IMR-90 (cell line): ENCODE measurements around the gene EPHB1. TPM values are rescaled to one million over a fixed set of nuclear protein-coding genes. Genes with fewer than 3 reads are reported as not detected.

ENCODE experiments used
- ATAC-seq: fragments of 200-7000 bp; cut with Tn5 transposase; 2 replicates; pipeline ENCODE4 v1.9.1; 2020; ENCODE audit warnings: low read depth, mild to moderate bottlenecking, moderate library complexity
- BruUV-seq: library from RNA; stranded (reverse); fragments of 400-500 nt; replicated peaks from 2 replicates; lab custom pipeline; 2021; lab: Mats Ljungman, UMichigan
- CTCF ChIA-PET: fragments of 300-600 bp; formaldehyde crosslinking; extraction: SDS; loops from one replicate; lab custom pipeline; 2021; ENCODE audit warnings: antibody characterized with exemption; lab: Yijun Ruan, JAX
- POLR2A ChIA-PET: fragments of 300-600 bp; sonication (Branson Sonifier 250); formaldehyde crosslinking; loops from one replicate; lab custom pipeline; 2022; ENCODE audit warnings: antibody characterized with exemption; ENCODE audit not compliant: unreplicated experiment; lab: Charles Lee
- DNase-seq: peaks from one replicate; pipeline ENCODE4 v3.0.0; 2013
- H2AFZ ChIP-seq: replicated peaks from 2 replicates; pipeline ENCODE3; 2013; ENCODE audit warnings: low read length, mild to moderate bottlenecking; ENCODE audit not compliant: poor library complexity
- H2AK5ac ChIP-seq: 2 replicates; pipeline ENCODE4 v1.6.1; 2013; ENCODE audit warnings: low read depth, low read length, inconsistent platforms
- H2AK9ac ChIP-seq: replicated peaks from 2 replicates; pipeline ENCODE3; 2013; ENCODE audit warnings: mild to moderate bottlenecking, low read depth, low read length, moderate library complexity; ENCODE audit not compliant: poor library complexity
- H2BK120ac ChIP-seq: 2 replicates; pipeline ENCODE4 v1.6.1; 2013; ENCODE audit warnings: low read depth, low read length, inconsistent platforms
- H2BK15ac ChIP-seq: 3 replicates; pipeline ENCODE4 v1.6.1; 2013; ENCODE audit warnings: low read depth, low read length, inconsistent platforms
- H2BK20ac ChIP-seq: 2 replicates; pipeline ENCODE4 v1.6.1; 2013; ENCODE audit warnings: low read depth, mild to moderate bottlenecking, inconsistent platforms, low read length, moderate library complexity
- H2BK5ac ChIP-seq: 2 replicates; pipeline ENCODE4 v1.6.1; 2013; ENCODE audit warnings: mild to moderate bottlenecking, low read depth, low read length, inconsistent platforms; ENCODE audit not compliant: poor library complexity, severe bottlenecking
- H3K14ac ChIP-seq: replicated peaks from 2 replicates; pipeline ENCODE4 v1.6.1; 2013; ENCODE audit warnings: low read depth, low read length, inconsistent platforms
- H3K18ac ChIP-seq: 2 replicates; pipeline ENCODE4 v1.6.1; 2013; ENCODE audit warnings: low read depth, low read length, control low read depth
- H3K23ac ChIP-seq: 2 replicates; pipeline ENCODE4 v1.6.1; 2013; ENCODE audit warnings: low read depth, low read length, inconsistent platforms
- H3K27ac ChIP-seq: 2 replicates; pipeline ENCODE4 v1.5.1; 2013; ENCODE audit warnings: mild to moderate bottlenecking, control low read depth, low read length; ENCODE audit not compliant: insufficient read depth
- H3K27me3 ChIP-seq: 2 replicates; pipeline ENCODE4 v1.6.1; 2013; ENCODE audit warnings: low read length; ENCODE audit not compliant: control insufficient read depth, insufficient read depth
- H3K36me3 ChIP-seq: 2 replicates; pipeline ENCODE4 v1.6.1; 2013; ENCODE audit warnings: low read length, mixed read lengths; ENCODE audit not compliant: control insufficient read depth, insufficient read depth
- H3K4ac ChIP-seq: 2 replicates; pipeline ENCODE4 v1.6.1; 2013; ENCODE audit warnings: low read depth, low read length, inconsistent platforms
- H3K4me1 ChIP-seq: 2 replicates; pipeline ENCODE4 v1.6.1; 2013; ENCODE audit warnings: low read length, mixed read lengths; ENCODE audit not compliant: control insufficient read depth, insufficient read depth
- H3K4me2 ChIP-seq: 2 replicates; pipeline ENCODE4 v1.6.1; 2013; ENCODE audit warnings: low read depth, mild to moderate bottlenecking, control low read depth, low read length, moderate library complexity
- H3K4me3 ChIP-seq: 2 replicates; pipeline ENCODE4 v1.5.1; 2013; ENCODE audit warnings: low read depth, mild to moderate bottlenecking, control low read depth, low read length, moderate library complexity; ENCODE audit not compliant: insufficient read depth
- H3K56ac ChIP-seq: 2 replicates; pipeline ENCODE4 v1.6.1; 2013; ENCODE audit warnings: low read length, inconsistent platforms; ENCODE audit not compliant: insufficient read depth; ENCODE audit errors: extremely low read depth
- H3K79me1 ChIP-seq, 2 experiments: 2 replicates each; pipeline ENCODE4 v1.6.1; 2013; ENCODE audit warnings: low read length in 2 of 2, inconsistent platforms in 1 of 2, low read depth in 1 of 2
- H3K9ac ChIP-seq: 2 replicates; pipeline ENCODE4 v1.6.1; 2013; ENCODE audit warnings: low read depth, low read length, control low read depth
- H3K9me1 ChIP-seq: 2 replicates; pipeline ENCODE4 v1.6.1; 2013; ENCODE audit warnings: low read length, inconsistent platforms; ENCODE audit not compliant: insufficient read depth
- H3K9me3 ChIP-seq: 2 replicates; pipeline ENCODE4 v1.6.1; 2013; ENCODE audit warnings: low read length; ENCODE audit not compliant: control insufficient read depth, insufficient read depth
- H4K20me1 ChIP-seq: 2 replicates; pipeline ENCODE4 v1.6.1; 2013; ENCODE audit warnings: low read length, inconsistent platforms; ENCODE audit not compliant: insufficient read depth
- H4K5ac ChIP-seq: 2 replicates; pipeline ENCODE4 v1.6.1; 2013; ENCODE audit warnings: mild to moderate bottlenecking, low read depth, low read length, control low read depth
- H4K8ac ChIP-seq, 2 experiments: 2 replicates each; pipeline ENCODE4 v1.6.1; 2013; ENCODE audit warnings: low read depth in 2 of 2, low read length in 2 of 2, control low read depth in 1 of 2, inconsistent platforms in 1 of 2
- H4K91ac ChIP-seq: 2 replicates; pipeline ENCODE4 v1.6.1; 2013; ENCODE audit warnings: low read depth, low read length, inconsistent platforms; ENCODE audit not compliant: insufficient read depth
- CHD1 ChIP-seq: IDR thresholded peaks from 2 replicates; pipeline ENCODE4 v1.6.1; 2012; ENCODE audit warnings: low read depth, low read length, improper control_type of control experiment
- WGBS, 2 experiments: methylation state at CpG; one replicate each; pipeline versions ENCODE4 v1.1.5 to v1.1.7; 2013; ENCODE audit warnings: missing lambda C conversion rate in 2 of 2; ENCODE audit not compliant: insufficient read length in 1 of 2; ENCODE audit errors: extremely low coverage in 2 of 2; 5-methylcytosine and 5-hydroxymethylcytosine counted together
- dilution Hi-C: fragments of 300-500 bp; cut with HindIII; formaldehyde crosslinking; loops from one replicate; pipeline ENCODE4 v1.14.3; 2018; ENCODE audit warnings: low sequenced_read_pairs; ENCODE audit not compliant: unreplicated experiment
- in situ Hi-C: fragments of 300-500 bp; cut with MboI; formaldehyde crosslinking; loops from 3 replicates; pipeline ENCODE4 v1.14.3; 2019; ENCODE audit warnings: low sequenced_read_pairs, inconsistent platforms, mixed read lengths
- intact Hi-C: fragments of 100-400 bp; cut with micrococcal nuclease; formaldehyde crosslinking; loops from 2 replicates; pipeline ENCODE4 v1.10.0; 2022
- polyA plus RNA-seq, 3 experiments: library from polyadenylated mRNA; depleted of rRNA; stranded (reverse); fragments of >200 nt; gene quantifications; 2 replicates each; pipeline ENCODE4 v1.2.3, GENCODE V29; 2012; ENCODE audit warnings: low replicate concordance in 1 of 3
- total RNA-seq: library from RNA; depleted of rRNA; stranded (reverse); fragments of >200 nt; gene quantifications from 2 replicates; pipeline ENCODE4 v1.2.3, GENCODE V29; 2012

The EPHB1 gene
- total and polyA plus RNA-seq, 2 of the 4 experiments (the other 2 are of a cell fraction): 0.17 to 0.36 TPM

GRCh38 chr3:135128818-135129217, 333.8 kb downstream of the EPHB1 start:
- Histone ChIP-seq H3K18ac (no peak overlapping the region), H3K79me1 (no peaks in the 10 kb centered on the region), H4K5ac (no peak overlapping the region), H4K20me1 (no peaks in the 10 kb centered on the region), H2AFZ (no peak overlapping the region), H3K14ac (no peak overlapping the region), H2BK20ac (no peak overlapping the region), H3K4ac (no peak overlapping the region), H4K8ac (no peak overlapping the region), H3K9me3 (peaks cover 3% of the 10 kb centered on the region; the same call in 1 of the 2 replicates), H3K27me3 (no peaks in the 10 kb centered on the region), H4K91ac (no peak overlapping the region), H2AK5ac (no peak overlapping the region), H2BK15ac (no peak overlapping the region), H3K9ac (no peak overlapping the region), H2AK9ac (no peak overlapping the region), H3K27ac (no peak overlapping the region), H3K36me3 (no peaks in the 10 kb centered on the region), H3K4me2 (no peak overlapping the region), H2BK5ac (no peak overlapping the region), H3K9me1 (no peaks in the 10 kb centered on the region), H3K23ac (no peak overlapping the region), H3K56ac (no peak overlapping the region), H3K4me3 (no peak overlapping the region), H2BK120ac (no peak overlapping the region), H3K4me1 (no peaks in the 10 kb centered on the region)
- no peak for TF ChIP-seq CHD1
- BruUV-seq: no TSS peak
- intact Hi-C loops: no loop called here
- WGBS, 2 experiments: no CpG with 5 or more reads among the region's 3 CpGs
- POLR2A ChIA-PET: no interaction called here
- in situ Hi-C loops: no loop called here
- dilution Hi-C loops: no loop called here
- DNase-seq (no peak), ATAC-seq (no peak)
- CTCF ChIA-PET: no interaction called here
